ENCODE data around the gene FLVCR2. TPM values are rescaled to one million over a fixed set of nuclear protein-coding genes. Genes with fewer than 3 reads are reported as not detected.

FLVCR2 gene
- total and polyA plus RNA-seq, 2 of the 13 experiments (the other 11 are each of a cell fraction or from before 2014, with no cell fraction given), result 9.9 to 10.5 TPM

- no peak for TF ChIP-seq TRIM22 (IDR thresholded peaks at IDR 0.05)
- TF ChIP-seq MAZ (IDR thresholded peaks at IDR 0.05; ENCODE audit: borderline replicate concordance, low read depth, low read length), result no peak
- TF ChIP-seq MAZ (CRISPR knock-in tag; IDR thresholded peaks at IDR 0.05; ENCODE audit: low read depth), result no peak
- no peak for TF ChIP-seq ZFP36L2 (CRISPR knock-in tag; IDR thresholded peaks at IDR 0.05)
- no peak for TF ChIP-seq ZNF629 (CRISPR knock-in tag; conservative IDR thresholded peaks at IDR 0.05)
- no peak for TF ChIP-seq RNF2 (conservative IDR thresholded peaks at IDR 0.05; ENCODE audit: low read depth)
- TF ChIP-seq PHF5A (CRISPR knock-in tag; IDR thresholded peaks at IDR 0.05; ENCODE audit: low read depth, unreplicated experiment), result no peak
- TF ChIP-seq ZC3H13 (CRISPR knock-in tag; IDR thresholded peaks at IDR 0.05), result 0 out of 2 replicates have a peak, but pooled peaks have one; percentile 56
- 0 out of 2 replicates have a peak, but pooled peaks have one; percentile 18 for TF ChIP-seq ZNF777 (CRISPR knock-in tag; IDR thresholded peaks at IDR 0.05)
- 0 out of 2 replicates have a peak, but pooled peaks have one; percentile 13 for TF ChIP-seq ZBTB20 (CRISPR knock-in tag; IDR thresholded peaks at IDR 0.05; ENCODE audit: borderline replicate concordance, low read depth)
- no peak for TF ChIP-seq NCOA5 (CRISPR knock-in tag; IDR thresholded peaks at IDR 0.05)
- TF ChIP-seq AKNA (CRISPR knock-in tag; IDR thresholded peaks at IDR 0.05; ENCODE audit: borderline replicate concordance), result no peak
- no peak for TF ChIP-seq HHEX (CRISPR knock-in tag; IDR thresholded peaks at IDR 0.05)
- TF ChIP-seq PRDM4 (CRISPR knock-in tag; IDR thresholded peaks at IDR 0.05; ENCODE audit: borderline replicate concordance), result no peak
- 0 out of 2 replicates have a peak, but pooled peaks have one; percentile 37 for TF ChIP-seq NFKB2 (CRISPR knock-in tag; IDR thresholded peaks at IDR 0.05; ENCODE audit: borderline replicate concordance)
- no peak for TF ChIP-seq ZC3H4 (CRISPR knock-in tag; IDR thresholded peaks at IDR 0.05; ENCODE audit: borderline replicate concordance)
- TF ChIP-seq AFF4 (CRISPR knock-in tag; IDR thresholded peaks at IDR 0.05), result no peak
- TF ChIP-seq HNF4A (CRISPR knock-in tag; IDR thresholded peaks at IDR 0.05), result no peak
Observed at GRCh38 chr14:75579338-75579864, 981 bp downstream of the FLVCR2 start (continued).

Measured in HepG2 (cell line).